HFF-Myc (cell line): ENCODE data around the gene METTL13.

Experiments used
- DNase-seq: peaks from one replicate; pipeline ENCODE4 v3.0.0-alpha.2; 2011; ENCODE audit warnings: low read depth; ENCODE audit errors: extremely low read depth
- H3K4me3 ChIP-seq: replicated peaks from 2 replicates; pipeline ENCODE4 v1.5.1; 2011; ENCODE audit warnings: low read depth, mild to moderate bottlenecking, control low read depth, low read length
- TF ChIP-seq, protein P1 (sequence below): IDR thresholded peaks from 2 replicates; pipeline ENCODE4 v1.5.1; 2012; ENCODE audit warnings: mild to moderate bottlenecking, low read depth, low read length, control low read depth; ENCODE audit errors: missing control alignments

The METTL13 gene

DNA sequence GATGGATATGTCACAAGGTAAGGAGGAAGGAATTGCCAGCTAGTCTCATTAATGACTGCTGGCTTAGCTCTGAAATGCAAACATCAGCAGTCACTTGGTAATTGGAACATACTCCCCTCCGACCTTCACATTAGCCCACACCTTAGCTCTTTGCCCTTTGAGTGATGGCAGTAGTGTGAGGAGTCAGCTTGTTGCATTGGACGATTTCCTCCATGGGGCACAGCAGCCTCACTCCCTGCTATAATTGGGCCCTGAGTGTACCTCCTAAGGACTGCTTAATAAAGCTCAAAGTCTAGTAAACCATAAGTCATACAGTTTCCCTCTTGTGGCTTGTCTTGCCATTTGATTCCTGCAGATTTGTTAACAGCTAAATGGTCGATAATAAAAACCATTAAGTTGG, 19.4 kb downstream of the METTL13 start:
- TF ChIP-seq, protein P1, sequence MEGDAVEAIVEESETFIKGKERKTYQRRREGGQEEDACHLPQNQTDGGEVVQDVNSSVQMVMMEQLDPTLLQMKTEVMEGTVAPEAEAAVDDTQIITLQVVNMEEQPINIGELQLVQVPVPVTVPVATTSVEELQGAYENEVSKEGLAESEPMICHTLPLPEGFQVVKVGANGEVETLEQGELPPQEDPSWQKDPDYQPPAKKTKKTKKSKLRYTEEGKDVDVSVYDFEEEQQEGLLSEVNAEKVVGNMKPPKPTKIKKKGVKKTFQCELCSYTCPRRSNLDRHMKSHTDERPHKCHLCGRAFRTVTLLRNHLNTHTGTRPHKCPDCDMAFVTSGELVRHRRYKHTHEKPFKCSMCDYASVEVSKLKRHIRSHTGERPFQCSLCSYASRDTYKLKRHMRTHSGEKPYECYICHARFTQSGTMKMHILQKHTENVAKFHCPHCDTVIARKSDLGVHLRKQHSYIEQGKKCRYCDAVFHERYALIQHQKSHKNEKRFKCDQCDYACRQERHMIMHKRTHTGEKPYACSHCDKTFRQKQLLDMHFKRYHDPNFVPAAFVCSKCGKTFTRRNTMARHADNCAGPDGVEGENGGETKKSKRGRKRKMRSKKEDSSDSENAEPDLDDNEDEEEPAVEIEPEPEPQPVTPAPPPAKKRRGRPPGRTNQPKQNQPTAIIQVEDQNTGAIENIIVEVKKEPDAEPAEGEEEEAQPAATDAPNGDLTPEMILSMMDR: no peak
- no peak for DNase-seq

DNA sequence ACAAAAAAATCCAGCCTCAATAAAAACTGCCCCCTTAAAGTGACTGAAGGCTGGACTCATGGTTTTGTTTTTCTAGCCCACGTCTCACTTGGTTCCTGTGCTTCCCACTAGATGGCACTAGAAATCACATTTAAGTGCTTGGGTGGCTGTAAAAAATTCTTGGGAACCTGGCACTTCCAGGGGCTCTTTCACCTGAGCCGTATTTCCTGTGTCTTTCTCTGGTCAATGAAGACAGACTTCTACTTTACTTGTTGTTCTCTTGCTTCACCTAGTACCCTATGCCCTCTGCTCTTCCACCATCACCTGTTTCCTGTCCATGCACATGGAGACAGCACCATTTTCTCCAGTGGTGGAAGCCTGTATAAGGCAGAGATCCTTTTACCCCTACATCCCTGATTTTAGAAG, 20.0 kb downstream of the METTL13 start:
- peak; percentile 41 for DNase-seq
- H3K4me3 ChIP-seq: no peak overlapping the region
- TF ChIP-seq, protein P1: peak; percentile 75

More for the DNA sequence above, 19.4 kb downstream of the METTL13 start:
- no peak overlapping the region for H3K4me3 ChIP-seq

DNA sequence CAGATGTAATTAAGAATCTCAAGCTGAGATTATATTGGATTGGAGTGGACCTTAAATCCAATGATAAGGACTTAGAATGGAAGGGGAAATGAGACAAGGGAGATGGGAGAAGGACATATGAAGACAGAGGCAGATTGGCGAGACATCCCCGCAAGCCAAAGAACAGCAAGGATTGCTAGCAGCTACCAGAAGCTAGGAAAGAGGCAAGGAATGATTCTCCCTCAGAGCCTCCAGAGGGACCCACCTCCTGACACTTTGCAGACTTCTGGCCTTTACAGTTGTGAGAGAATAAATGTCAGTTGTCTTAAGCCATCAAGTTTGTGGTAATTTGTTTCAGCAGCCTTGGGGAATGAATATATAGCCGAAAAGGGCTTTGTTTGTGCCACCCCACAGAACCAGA, 20.7 kb downstream of the METTL13 start:
- no peak for DNase-seq
- TF ChIP-seq, protein P1: no peak
- no peak overlapping the region for H3K4me3 ChIP-seq

DNA sequence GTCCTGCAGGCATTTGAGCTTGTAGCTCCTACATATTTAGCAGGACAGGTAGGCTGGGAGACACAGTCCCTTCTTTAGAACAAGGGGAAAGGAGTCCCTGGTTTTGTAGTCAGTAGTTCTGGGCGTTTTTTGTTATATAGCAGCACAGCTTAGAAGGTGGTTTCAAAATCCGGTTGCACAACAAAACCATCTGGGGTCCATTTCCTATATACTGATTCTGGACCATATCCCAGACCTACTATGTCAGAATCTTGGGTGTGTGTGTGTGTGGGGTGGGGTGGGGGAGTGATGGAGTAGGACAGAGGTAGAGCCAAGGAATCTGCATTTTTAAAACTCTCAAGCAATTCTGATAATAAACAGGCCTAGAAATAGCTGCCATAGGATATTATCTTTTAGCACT, 21.6 kb downstream of the METTL13 start:
- no peak for DNase-seq
- TF ChIP-seq, protein P1: no peak

DNA sequence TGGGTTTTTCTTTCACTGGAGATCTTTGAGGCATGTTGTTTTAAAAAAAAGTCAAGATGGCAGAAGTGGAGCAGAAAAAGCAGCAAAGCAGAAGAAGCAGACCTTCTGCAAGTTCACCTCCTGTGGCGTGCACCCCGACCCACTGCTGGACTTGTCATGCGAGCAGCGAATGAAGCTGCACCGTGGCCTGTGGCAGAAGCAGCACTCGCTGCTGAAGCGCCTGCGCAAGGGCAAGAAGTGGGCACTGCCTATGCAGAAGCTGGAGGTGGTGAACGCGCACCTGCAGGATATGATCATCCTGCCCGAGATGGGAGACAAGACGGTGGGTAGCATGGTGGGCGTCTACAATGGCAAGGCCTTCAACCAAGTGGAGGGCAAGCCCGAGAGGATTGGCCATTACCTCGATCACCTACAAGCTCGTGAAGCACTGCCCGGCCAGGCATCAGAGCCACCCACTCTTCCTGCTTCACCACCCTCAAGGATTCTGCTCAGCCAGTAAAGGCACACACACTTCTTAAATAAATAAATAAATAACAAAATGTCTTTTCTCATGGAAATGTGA, 22.1 kb downstream of the METTL13 start:
- TF ChIP-seq, protein P1: no peak

More for the DNA sequence above, 21.6 kb downstream of the METTL13 start:
- no peak overlapping the region for H3K4me3 ChIP-seq

DNA sequence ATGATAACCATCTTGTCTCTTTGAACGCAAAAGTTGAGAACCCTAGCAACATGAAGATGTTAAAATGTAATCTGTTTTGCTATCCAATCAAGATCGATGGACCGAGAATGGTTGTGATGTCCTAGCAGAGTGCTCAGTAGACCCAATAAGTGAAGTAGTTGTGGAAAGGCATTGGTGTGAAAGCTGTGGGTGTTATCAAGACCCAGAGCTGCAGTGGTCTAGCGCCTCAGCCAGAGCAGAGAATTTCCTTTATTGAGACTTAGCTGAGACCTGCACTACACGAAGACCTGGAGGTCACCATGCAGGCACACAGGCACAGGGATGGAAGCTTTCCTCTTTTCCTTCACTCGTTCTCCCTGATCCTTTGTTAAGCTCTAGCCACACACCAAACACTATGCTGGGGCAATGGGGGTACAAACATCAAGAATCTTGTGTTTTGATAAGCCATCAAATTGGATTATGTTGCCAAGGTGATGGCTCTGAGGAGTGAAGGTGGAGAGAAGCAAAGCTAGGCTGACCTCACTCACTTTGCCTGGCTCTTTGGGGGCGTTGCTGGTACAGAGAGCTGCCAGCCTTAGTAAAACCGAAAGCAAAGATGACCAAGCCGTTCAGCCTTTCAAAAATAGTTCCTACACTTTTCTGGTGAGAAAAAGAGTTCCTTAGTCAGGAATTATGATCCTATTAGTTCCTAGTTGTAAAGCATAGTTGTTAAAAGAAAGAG, 24.1 kb downstream of the METTL13 start:
- DNase-seq: no peak

More for the DNA sequence above, 22.1 kb downstream of the METTL13 start:
- no peak overlapping the region for H3K4me3 ChIP-seq
- DNase-seq: no peak

More for the DNA sequence above, 24.1 kb downstream of the METTL13 start:
- no peak overlapping the region for H3K4me3 ChIP-seq
- TF ChIP-seq, protein P1: no peak
